HepG2 (cell line): ENCODE data around the gene ANAPC16. TPM values are rescaled to one million over a fixed set of nuclear protein-coding genes. Genes with fewer than 3 reads are reported as not detected.

Experiments used
- ATAC-seq: fragments of 200-7000 bp; cut with Tn5 transposase; 3 replicates; pipeline ENCODE4 v1.9.1; 2020; ENCODE audit warnings: mild to moderate bottlenecking, moderate library complexity
- BruUV-seq: library from RNA; stranded (reverse); fragments of 400-500 nt; replicated peaks from 2 replicates; lab custom pipeline; 2021; lab: Mats Ljungman, UMichigan
- CTCF ChIA-PET: fragments of 300-600 bp; formaldehyde crosslinking; extraction: SDS; loops from one replicate; lab custom pipeline; 2021; ENCODE audit warnings: low total read pairs, inconsistent platforms, low intra/inter-chr PET ratio; lab: Yijun Ruan, JAX
- POLR2A ChIA-PET: fragments of 350-600 bp; sonication (Branson Sonifier 250); formaldehyde crosslinking; loops from one replicate; lab custom pipeline; 2020; ENCODE audit warnings: antibody characterized with exemption, inconsistent platforms; lab: Yijun Ruan, JAX
- DNase-seq: peaks from one replicate; pipeline ENCODE4 v3.0.0-alpha.2; 2015; ENCODE audit warnings: low spot score
- FAIRE-seq: peaks from 3 replicates; lab custom pipeline; 2011; peaks lifted over from hg19 to GRCh38; lab: Jason Lieb, UNC
- H2AFZ ChIP-seq: one replicate; pipeline ENCODE4 v1.6.1; 2011; ENCODE audit warnings: low read length, inconsistent platforms
- H3K27ac ChIP-seq: fragments of 300-600 bp; 3 replicates; pipeline ENCODE4 v1.8.0; 2011; ENCODE audit warnings: mixed run types, mild to moderate bottlenecking, mixed read lengths, low read length, inconsistent platforms; ENCODE audit not compliant: insufficient read depth; ENCODE audit errors: extremely low read length
- H3K27me3 ChIP-seq, 2 experiments: fragments of 200-600 bp in 1 of 2; 2 replicates in 1 of 2; 3 replicates in 1 of 2; pipeline versions ENCODE4 v1.6.0 to v1.8.0; 2011; ENCODE audit warnings: low read length in 2 of 2, mild to moderate bottlenecking in 2 of 2, moderate library complexity in 2 of 2, inconsistent platforms in 1 of 2; ENCODE audit not compliant: insufficient read depth in 2 of 2, control insufficient read depth in 1 of 2
- H3K36me3 ChIP-seq, 2 experiments: fragments of 200-600 bp in 1 of 2; replicated peaks in 1 of 2; 2 replicates in 1 of 2; 3 replicates in 1 of 2; pipeline versions ENCODE4 v1.5.1 to v1.8.0; 2011; ENCODE audit warnings: low read length in 2 of 2, inconsistent platforms in 1 of 2; ENCODE audit not compliant: insufficient read depth in 2 of 2, control insufficient read depth in 1 of 2
- H3K4me1 ChIP-seq: 2 replicates; pipeline ENCODE4 v1.5.1; 2012; ENCODE audit warnings: low read length, inconsistent platforms; ENCODE audit not compliant: insufficient read depth
- H3K4me2 ChIP-seq: 2 replicates; pipeline ENCODE4 v1.6.0; 2011; ENCODE audit warnings: low read depth, low read length, inconsistent platforms
- H3K4me3 ChIP-seq, 3 experiments: fragments of 200-600 bp in 1 of 3; sonication (generic), shearing (Covaris generic) in 1 of 3; replicated peaks in 1 of 3; 2 replicates each; pipeline ENCODE4 v1.5.1; 2011 to 2016; ENCODE audit warnings: low read length in 3 of 3, inconsistent platforms in 2 of 3, low read depth in 2 of 3, mild to moderate bottlenecking in 2 of 3, control low read depth in 1 of 3, mixed read lengths in 1 of 3; ENCODE audit not compliant: insufficient read depth in 1 of 3
- H3K79me2 ChIP-seq: one replicate; pipeline ENCODE4 v1.6.1; 2011; ENCODE audit warnings: low read length, inconsistent platforms; ENCODE audit not compliant: insufficient read depth
- H3K9ac ChIP-seq: 2 replicates; pipeline ENCODE4 v1.6.0; 2011; ENCODE audit warnings: mild to moderate bottlenecking, low read depth, low read length, inconsistent platforms; ENCODE audit not compliant: insufficient read depth
- H3K9me3 ChIP-seq: 2 replicates; pipeline ENCODE4 v1.5.1; 2012; ENCODE audit warnings: mild to moderate bottlenecking, low read length
- H4K20me1 ChIP-seq: 2 replicates; pipeline ENCODE4 v1.6.0; 2011; ENCODE audit warnings: inconsistent platforms, mild to moderate bottlenecking, low read length, moderate library complexity; ENCODE audit not compliant: insufficient read depth
- KAT2B ChIP-seq: fragments of 150-350 bp; IDR thresholded peaks from 2 replicates; pipeline ENCODE4 v1.6.1; 2014; ENCODE audit warnings: low read depth, low read length, borderline replicate concordance
- SETDB1 ChIP-seq: sonication (generic); formaldehyde crosslinking; IDR thresholded peaks from 2 replicates; pipeline ENCODE4 v1.5.1; 2020; ENCODE audit warnings: missing genetic modification reagents, mild to moderate bottlenecking, borderline replicate concordance
- ZC3H13 ChIP-seq: sonication (generic); formaldehyde crosslinking; IDR thresholded peaks from 2 replicates; pipeline ENCODE4 v1.8.1; 2023; ENCODE audit warnings: mild to moderate bottlenecking, missing genetic modification reagents, moderate library complexity
- ZNF597 ChIP-seq: sonication (generic); formaldehyde crosslinking; IDR thresholded peaks from 2 replicates; pipeline ENCODE4 v1.5.0; 2020; ENCODE audit warnings: missing genetic modification reagents
- ZNF839 ChIP-seq: sonication (generic); formaldehyde crosslinking; IDR thresholded peaks from 2 replicates; pipeline ENCODE4 v1.4.0; 2020; ENCODE audit warnings: missing genetic modification reagents, mild to moderate bottlenecking, borderline replicate concordance
- WGBS: methylation state at CpG from one replicate; pipeline ENCODE4 v1.1.6; 2017; ENCODE audit warnings: low lambda C conversion rate; 5-methylcytosine and 5-hydroxymethylcytosine counted together
- in situ Hi-C: cut with HindIII; loops from 2 replicates; pipeline ENCODE4 v1.10.0; 2017; ENCODE audit warnings: low pct_unique_long_range_greater_than_20kb; ENCODE audit not compliant: extremely low pct_ligation_motif_present
- intact Hi-C: fragments of 100-400 bp; cut with micrococcal nuclease; formaldehyde crosslinking; loops from one replicate; pipeline ENCODE4 v1.10.0; 2022; ENCODE audit not compliant: unreplicated experiment
- polyA plus RNA-seq, 8 experiments: library from polyadenylated mRNA; depleted of rRNA in 3 of 8; stranded (reverse) in 7 of 8; unstranded in 1 of 8; fragments of >200 nt; fragmentation: Illumina TruSeq in 4 of 8; extraction: Trizol in 4 of 8; gene quantifications; 2 replicates each; pipeline versions ENCODE4 v1.2.1 to v1.2.3, GENCODE V29; 2011 to 2016; ENCODE audit warnings: low read depth in 4 of 8, missing spikeins in 1 of 8, mixed read lengths in 1 of 8; ENCODE audit not compliant: insufficient read depth in 1 of 8
- total RNA-seq, 5 experiments: library from RNA; depleted of rRNA; stranded (reverse); fragments of >200 nt; fragmentation: Illumina TruSeq; extraction: Trizol; gene quantifications; 2 replicates each; pipeline ENCODE4 v1.2.3, GENCODE V29; 2016; ENCODE audit warnings: low read depth in 1 of 5
- TF ChIP-seq, protein P1 (sequence below): sonication (generic); formaldehyde crosslinking; IDR thresholded peaks from 2 replicates; pipeline ENCODE4 v1.4.0; 2020; ENCODE audit warnings: mild to moderate bottlenecking, low read depth, missing genetic modification reagents

Gene ANAPC16
- total and polyA plus RNA-seq, 2 of the 13 experiments (the other 11 are each of a cell fraction or from before 2014, with no cell fraction given), result 74.8 to 89.4 TPM

GRCh38 chr10:72176701-72177100 is 39.1 kb upstream of the ANAPC16 start:
- 100% methylated on average over 2 of the region's 2 CpGs for WGBS
- no peak overlapping the region for H3K4me3 ChIP-seq
- H4K20me1 ChIP-seq, result no peaks in the 10 kb centered on the region
- H3K4me1 ChIP-seq, result peaks cover 16% of the 10 kb centered on the region
- H3K9ac ChIP-seq, result no peak overlapping the region
- no peaks in the 10 kb centered on the region for H3K27me3 ChIP-seq
- TF ChIP-seq ZNF597 (CRISPR knock-in tag) (no peak), ZC3H13 (CRISPR knock-in tag) (no peak), SETDB1 (CRISPR knock-in tag) (no peak), ZNF839 (CRISPR knock-in tag) (no peak), KAT2B (no peak)
- TF ChIP-seq, protein P1, sequence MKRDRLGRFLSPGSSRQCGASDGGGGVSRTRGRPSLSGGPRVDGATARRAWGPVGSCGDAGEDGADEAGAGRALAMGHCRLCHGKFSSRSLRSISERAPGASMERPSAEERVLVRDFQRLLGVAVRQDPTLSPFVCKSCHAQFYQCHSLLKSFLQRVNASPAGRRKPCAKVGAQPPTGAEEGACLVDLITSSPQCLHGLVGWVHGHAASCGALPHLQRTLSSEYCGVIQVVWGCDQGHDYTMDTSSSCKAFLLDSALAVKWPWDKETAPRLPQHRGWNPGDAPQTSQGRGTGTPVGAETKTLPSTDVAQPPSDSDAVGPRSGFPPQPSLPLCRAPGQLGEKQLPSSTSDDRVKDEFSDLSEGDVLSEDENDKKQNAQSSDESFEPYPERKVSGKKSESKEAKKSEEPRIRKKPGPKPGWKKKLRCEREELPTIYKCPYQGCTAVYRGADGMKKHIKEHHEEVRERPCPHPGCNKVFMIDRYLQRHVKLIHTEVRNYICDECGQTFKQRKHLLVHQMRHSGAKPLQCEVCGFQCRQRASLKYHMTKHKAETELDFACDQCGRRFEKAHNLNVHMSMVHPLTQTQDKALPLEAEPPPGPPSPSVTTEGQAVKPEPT (CRISPR knock-in tag), result no peak
- no peak overlapping the region for H2AFZ ChIP-seq
- intact Hi-C loops, result loop anchor here (10.0 kb wide), 1 partner anchor 72 kb away; no protein-coding TSS in a partner anchor
- peaks cover 4 to 16% of the 10 kb centered on the region in 2 experiments; a peak in 3 of 5 replicates for H3K36me3 ChIP-seq
- in situ Hi-C loops, result no loop called here
- no peak for ATAC-seq
- H3K9me3 ChIP-seq, result no peaks in the 10 kb centered on the region
- CTCF ChIA-PET, result no interaction called here
- H3K4me2 ChIP-seq, result no peak overlapping the region
- no peak for DNase-seq
- POLR2A ChIA-PET, result no interaction called here
- FAIRE-seq, result no peak
- no peak overlapping the region for H3K27ac ChIP-seq
- BruUV-seq, result no TSS peak
- H3K79me2 ChIP-seq, result no peaks in the 10 kb centered on the region
